DND-41 (cell line): Measurements from ENCODE around the gene PSKH1.
A peak's percentile ranks its signal among the peaks of the same experiment; 100 is the strongest.
"Not testable (repeated sequence)": the region's sequence is repeated elsewhere in the genome, so short reads cannot be mapped to it uniquely, and the experiment has no call there.

Source experiments
- ATAC-seq: fragments of 200-7000 bp; cut with Tn5 transposase; 3 replicates; pipeline ENCODE4 v1.9.1; 2021; ENCODE audit warnings: low read depth; ENCODE audit not compliant: insufficient read depth
- DNase-seq: peaks from one replicate; pipeline ENCODE4 v3.0.0-alpha.2; 2020
- H2AFZ ChIP-seq: 2 replicates; pipeline ENCODE4 v1.6.0; 2012; ENCODE audit warnings: low read depth, low read length
- H3K27ac ChIP-seq: 2 replicates; pipeline ENCODE4 v1.5.1; 2012; ENCODE audit warnings: low read length, inconsistent platforms
- H3K27me3 ChIP-seq: fragments of 200-600 bp; sonication (generic); 2 replicates; pipeline ENCODE4 v1.6.0; 2012; ENCODE audit warnings: low read length, mild to moderate bottlenecking, inconsistent platforms; ENCODE audit not compliant: insufficient read depth, poor library complexity
- H3K36me3 ChIP-seq: 2 replicates; pipeline ENCODE4 v1.5.1; 2012; ENCODE audit warnings: low read length, inconsistent platforms; ENCODE audit not compliant: insufficient read depth
- H3K4me1 ChIP-seq: 2 replicates; pipeline ENCODE4 v1.5.1; 2012; ENCODE audit warnings: mild to moderate bottlenecking, low read length; ENCODE audit not compliant: insufficient read depth
- H3K4me2 ChIP-seq: 2 replicates; pipeline ENCODE4 v1.6.0; 2012; ENCODE audit warnings: mild to moderate bottlenecking, moderate library complexity, low read length, inconsistent platforms; ENCODE audit not compliant: insufficient read depth
- H3K4me3 ChIP-seq, 2 experiments: fragments of 200-600 bp in 1 of 2; shearing (Covaris generic) in 1 of 2; 2 replicates each; pipeline ENCODE4 v1.5.1; 2012 to 2016; ENCODE audit warnings: inconsistent platforms in 2 of 2, low read length in 2 of 2, mild to moderate bottlenecking in 2 of 2, low read depth in 1 of 2, moderate library complexity in 1 of 2
- H3K79me2 ChIP-seq: 2 replicates; pipeline ENCODE4 v1.6.0; 2012; ENCODE audit warnings: low read length, inconsistent platforms; ENCODE audit not compliant: insufficient read depth
- H3K9ac ChIP-seq: 2 replicates; pipeline ENCODE4 v1.6.0; 2012; ENCODE audit warnings: low read depth, mild to moderate bottlenecking, inconsistent platforms, low read length, moderate library complexity
- H3K9me3 ChIP-seq: 2 replicates; pipeline ENCODE4 v1.5.1; 2012; ENCODE audit warnings: low read length, moderate library complexity, mild to moderate bottlenecking, inconsistent platforms; ENCODE audit not compliant: insufficient read depth, severe bottlenecking
- H4K20me1 ChIP-seq: 2 replicates; pipeline ENCODE4 v1.6.0; 2012; ENCODE audit warnings: low read length; ENCODE audit not compliant: insufficient read depth
- EZH2 ChIP-seq: IDR thresholded peaks from 3 replicates; pipeline ENCODE4 v1.6.1; 2012; ENCODE audit warnings: borderline replicate concordance, low read depth, mild to moderate bottlenecking, moderate library complexity, low read length, inconsistent platforms; ENCODE audit not compliant: severe bottlenecking
- TF ChIP-seq, protein P1 (sequence below): IDR thresholded peaks from 2 replicates; pipeline ENCODE4 v1.5.1; 2012; ENCODE audit warnings: borderline replicate concordance, low read length, moderate library complexity, mild to moderate bottlenecking; ENCODE audit not compliant: poor library complexity, severe bottlenecking; ENCODE audit errors: extremely low read depth

The PSKH1 gene

DNA sequence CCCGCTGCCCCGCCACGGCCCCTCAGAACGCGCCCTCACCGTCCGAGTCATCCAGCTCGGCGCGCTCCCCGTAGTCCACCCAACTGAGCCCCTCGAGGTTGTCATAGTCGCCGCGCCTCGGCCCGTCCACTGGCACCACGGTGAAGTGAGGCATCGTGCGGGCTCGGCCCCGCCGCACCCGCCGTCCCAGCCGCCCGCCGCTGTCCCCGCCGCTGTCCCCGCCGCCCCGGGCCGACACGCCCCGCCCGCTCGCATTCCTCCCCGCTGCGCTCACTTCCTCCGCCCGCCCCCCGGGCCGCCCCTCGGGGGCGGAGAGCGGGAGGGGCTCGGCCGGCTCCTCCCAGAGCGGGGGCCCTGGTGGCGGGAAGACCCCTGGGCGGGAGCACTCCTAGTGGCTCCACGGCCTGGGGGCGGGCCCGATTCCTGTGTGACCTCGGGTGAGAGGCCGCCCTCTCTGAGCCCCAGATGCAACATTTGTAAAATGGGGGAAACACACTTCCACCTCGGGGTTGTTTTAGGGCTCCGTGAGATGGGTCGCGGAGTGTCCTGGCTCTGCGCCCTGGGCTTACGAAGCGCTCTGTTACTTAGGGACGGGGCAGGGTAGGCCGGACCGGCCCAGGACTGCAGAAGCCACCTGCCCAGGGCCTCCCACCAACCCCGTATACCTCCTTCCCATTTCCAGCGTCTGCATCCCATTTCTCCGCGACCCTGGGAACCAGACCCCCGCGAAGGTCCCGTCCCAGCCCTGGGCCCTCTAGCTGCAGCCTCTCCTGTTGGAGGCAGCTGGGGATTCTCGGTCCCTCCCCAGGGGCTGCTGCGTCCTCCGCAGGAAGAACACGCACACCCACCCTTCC is 75.6 kb downstream of the PSKH1 start, which contains the start of gene SLC12A4:
SLC12A4 (minus strand) TSS at position 238 of the 854 bp plus-strand sequence; CDS start at position 154, 84 bp downstream.
- H3K4me2 ChIP-seq: peak within 1 kb of the TSS; percentile 83
- DNase-seq: peak; percentile 94
- peak within 1 kb of the TSS; percentile 81 for H3K9ac ChIP-seq
- peak within 1 kb of the TSS; percentile 82 for H2AFZ ChIP-seq
- H3K27ac ChIP-seq: peak within 1 kb of the TSS; percentile 69
- ATAC-seq: peak; percentile 94
- no peak for TF ChIP-seq EZH2
- TF ChIP-seq, protein P1, sequence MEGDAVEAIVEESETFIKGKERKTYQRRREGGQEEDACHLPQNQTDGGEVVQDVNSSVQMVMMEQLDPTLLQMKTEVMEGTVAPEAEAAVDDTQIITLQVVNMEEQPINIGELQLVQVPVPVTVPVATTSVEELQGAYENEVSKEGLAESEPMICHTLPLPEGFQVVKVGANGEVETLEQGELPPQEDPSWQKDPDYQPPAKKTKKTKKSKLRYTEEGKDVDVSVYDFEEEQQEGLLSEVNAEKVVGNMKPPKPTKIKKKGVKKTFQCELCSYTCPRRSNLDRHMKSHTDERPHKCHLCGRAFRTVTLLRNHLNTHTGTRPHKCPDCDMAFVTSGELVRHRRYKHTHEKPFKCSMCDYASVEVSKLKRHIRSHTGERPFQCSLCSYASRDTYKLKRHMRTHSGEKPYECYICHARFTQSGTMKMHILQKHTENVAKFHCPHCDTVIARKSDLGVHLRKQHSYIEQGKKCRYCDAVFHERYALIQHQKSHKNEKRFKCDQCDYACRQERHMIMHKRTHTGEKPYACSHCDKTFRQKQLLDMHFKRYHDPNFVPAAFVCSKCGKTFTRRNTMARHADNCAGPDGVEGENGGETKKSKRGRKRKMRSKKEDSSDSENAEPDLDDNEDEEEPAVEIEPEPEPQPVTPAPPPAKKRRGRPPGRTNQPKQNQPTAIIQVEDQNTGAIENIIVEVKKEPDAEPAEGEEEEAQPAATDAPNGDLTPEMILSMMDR: no peak
- H3K4me3 ChIP-seq: peak within 1 kb of the TSS; percentile 64 to 65
- H4K20me1 ChIP-seq: peaks cover 19% of the 10 kb centered on the region
- H3K36me3 ChIP-seq: peaks cover 6% of the 10 kb centered on the region; the same call in 1 of the 2 replicates
- H3K27me3 ChIP-seq: no peaks in the 10 kb centered on the region
- no peaks in the 10 kb centered on the region for H3K9me3 ChIP-seq
- peaks cover 26% of the 10 kb centered on the region for H3K4me1 ChIP-seq
- peaks cover 13% of the 10 kb centered on the region; the same call in 1 of the 2 replicates for H3K79me2 ChIP-seq

DNA sequence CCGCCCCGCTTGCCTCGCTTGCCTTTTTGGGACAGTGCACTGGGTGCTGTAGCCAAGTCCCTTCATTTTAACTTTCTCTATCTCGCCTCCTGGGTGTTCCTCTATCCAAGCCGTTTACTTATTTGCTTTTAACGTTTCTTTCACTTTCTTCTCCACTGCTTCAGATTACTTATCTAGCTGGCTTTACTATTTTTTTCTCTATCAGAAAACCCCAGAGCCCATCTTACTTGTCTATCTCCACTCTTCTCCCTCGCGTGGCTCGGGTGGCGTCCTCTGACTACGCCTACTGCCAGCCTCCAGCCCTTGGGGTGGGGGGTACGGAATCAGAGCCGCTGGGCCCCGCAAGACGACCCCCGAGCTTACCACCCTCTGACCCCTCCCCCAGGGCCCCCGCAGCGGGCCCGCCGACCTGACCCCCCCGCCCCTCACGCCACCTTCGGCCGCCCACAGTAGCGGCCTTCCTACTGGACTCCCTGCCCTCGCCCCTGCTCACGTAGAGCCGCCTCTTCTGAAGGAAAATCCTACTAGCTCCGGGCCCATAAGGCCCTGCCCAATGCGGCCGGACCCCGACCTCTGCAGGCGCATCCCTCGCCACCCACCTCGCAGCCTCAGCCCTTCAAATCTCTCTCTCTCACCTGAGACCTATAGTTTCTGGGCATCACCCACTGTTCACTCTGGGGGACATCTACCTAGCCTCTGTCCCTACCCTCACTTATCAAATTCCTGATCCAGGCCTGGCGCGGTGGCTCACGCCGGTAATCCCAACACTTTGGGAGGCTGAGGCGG is 76.4 kb downstream of the PSKH1 start:
- Histone ChIP-seq H4K20me1 (peaks cover 19% of the 10 kb centered on the region), H2AFZ (peak overlapping the region; percentile 77), H3K27ac (peak overlapping the region; percentile 69), H3K79me2 (peaks cover 13% of the 10 kb centered on the region; the same call in 1 of the 2 replicates), H3K4me2 (peak overlapping the region; percentile 83; the same call in 1 of the 2 replicates), H3K4me3 (peak overlapping the region in 1 of 2 experiments; percentile 65; a peak in 1 of 4 replicates), H3K9ac (peak overlapping the region; percentile 81; the same call in 1 of the 2 replicates), H3K9me3 (no peaks in the 10 kb centered on the region), H3K36me3 (peaks cover 5% of the 10 kb centered on the region; the same call in 1 of the 2 replicates), H3K27me3 (no peaks in the 10 kb centered on the region), H3K4me1 (peaks cover 26% of the 10 kb centered on the region)
- DNase-seq (no peak), ATAC-seq (no peak)
- TF ChIP-seq, protein P1: no peak
- TF ChIP-seq EZH2: no peak

DNA sequence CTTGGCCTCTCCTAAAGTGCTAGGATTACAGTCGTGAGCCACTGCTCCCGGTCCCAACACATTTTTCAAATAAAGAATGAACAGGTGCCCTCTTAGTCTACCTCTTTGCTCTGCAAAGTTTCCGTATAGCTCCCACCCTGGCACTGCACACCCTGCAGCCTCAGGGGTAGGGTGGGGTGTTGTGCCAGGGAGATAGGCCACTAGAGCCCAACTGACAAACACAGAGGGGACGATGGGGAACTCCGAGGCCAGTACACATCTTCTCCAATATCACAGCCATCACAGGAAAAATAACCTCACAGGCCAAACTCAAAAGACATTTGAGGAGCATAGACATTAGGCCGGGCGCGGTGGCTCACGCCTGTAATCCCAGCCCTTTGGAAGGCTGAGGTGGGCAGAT is 78.1 kb downstream of the PSKH1 start:
- no peaks in the 10 kb centered on the region; the same call in 1 of the 2 replicates for H3K36me3 ChIP-seq
- ATAC-seq (no peak), DNase-seq (no peak)
- no peak overlapping the region for H3K27ac ChIP-seq
- peaks cover 26% of the 10 kb centered on the region for H3K4me1 ChIP-seq
- no peak overlapping the region for H3K9ac ChIP-seq
- H4K20me1 ChIP-seq: peaks cover 14% of the 10 kb centered on the region
- no peak overlapping the region for H3K4me2 ChIP-seq
- H2AFZ ChIP-seq: no peak overlapping the region
- no peak for TF ChIP-seq EZH2
- TF ChIP-seq, protein P1: no peak
- no peak overlapping the region for H3K4me3 ChIP-seq
- H3K27me3 ChIP-seq: no peaks in the 10 kb centered on the region
- H3K79me2 ChIP-seq: peaks cover 13% of the 10 kb centered on the region; the same call in 1 of the 2 replicates
- H3K9me3 ChIP-seq: no peaks in the 10 kb centered on the region

DNA sequence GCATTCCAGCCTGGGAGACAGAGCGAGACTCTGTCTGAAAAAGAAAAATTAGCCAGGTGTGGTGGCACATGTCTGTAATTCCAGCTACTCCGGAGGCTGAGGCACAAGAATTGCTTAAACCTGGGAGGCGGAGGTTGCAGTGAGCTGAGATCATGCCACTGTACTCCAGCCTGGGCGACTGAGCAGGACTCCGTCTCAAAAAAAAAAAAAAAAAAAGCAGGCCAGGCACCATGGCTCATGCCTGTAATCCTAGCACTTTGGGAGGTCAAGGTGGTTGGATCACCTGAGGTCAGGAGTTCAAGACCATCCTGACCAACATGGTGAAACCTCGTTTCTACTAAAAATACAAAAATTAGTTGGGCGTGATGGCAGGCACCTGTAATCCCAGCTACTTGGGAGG is 79.2 kb downstream of the PSKH1 start:
- H2AFZ ChIP-seq, H3K27me3 ChIP-seq, H3K79me2 ChIP-seq, H3K9me3 ChIP-seq, H3K4me3 ChIP-seq, H3K27ac ChIP-seq, H4K20me1 ChIP-seq, DNase-seq, H3K4me2 ChIP-seq, H3K36me3 ChIP-seq, ATAC-seq, H3K9ac ChIP-seq: not testable (repeated sequence)
- peaks cover 14% of the 10 kb centered on the region for H3K4me1 ChIP-seq
